ENCODE results near the gene D2HGDH.

D2HGDH gene

GRCh38 chr2:241726459-241726858 is 8.0 kb upstream of the D2HGDH start:
- Histone ChIP-seq H3K9me3 (no peaks in the 10 kb centered on the region), H3K27ac (no peak overlapping the region), H3K4me1 (no peaks in the 10 kb centered on the region), H3K27me3 (no peaks in the 10 kb centered on the region), H3K4me3 (no peak overlapping the region), H3K36me3 (peaks cover 29 to 69% (median 45%) of the 10 kb centered on the region in 3 donors)
- TF ChIP-seq CTCF (IDR thresholded peaks at IDR 0.05) = no peak
- no peak for DNase-seq
- intact Hi-C loops (cut with DNase I; ENCODE audit: low total_unique reads) = no loop called here

DNA sequence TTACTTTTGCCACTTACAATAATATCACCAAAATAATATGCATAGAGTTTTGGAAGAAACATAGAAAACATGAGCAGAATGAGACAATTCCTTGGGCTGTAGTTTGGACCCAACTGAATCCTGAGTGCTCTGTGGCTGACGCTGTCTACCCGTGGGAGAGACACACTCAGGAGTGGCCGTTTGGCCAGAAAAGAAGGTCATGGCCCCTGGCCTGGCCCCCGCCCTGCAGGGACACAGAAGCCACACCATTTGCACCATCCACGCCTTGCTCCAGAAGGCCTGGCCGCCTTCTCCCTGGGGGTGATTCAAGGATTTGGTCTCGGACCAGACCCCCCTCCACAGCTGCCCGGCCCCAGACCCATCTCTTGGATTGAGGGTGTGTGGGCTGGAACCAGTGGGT is 6.4 kb upstream of the D2HGDH start:
- intact Hi-C loops (cut with DNase I; ENCODE audit: low total_unique reads) = no loop called here
- no peak for DNase-seq
- TF ChIP-seq CTCF (IDR thresholded peaks at IDR 0.05) = no peak
- H3K4me3 ChIP-seq = no peak overlapping the region
- no peaks in the 10 kb centered on the region for H3K4me1 ChIP-seq
- H3K27me3 ChIP-seq = no peaks in the 10 kb centered on the region
- peaks cover 19 to 54% (median 34%) of the 10 kb centered on the region in 3 donors for H3K36me3 ChIP-seq
- H3K9me3 ChIP-seq = no peaks in the 10 kb centered on the region
- H3K27ac ChIP-seq = peak overlapping the region in 1 of 2 donors; percentile 21

DNA sequence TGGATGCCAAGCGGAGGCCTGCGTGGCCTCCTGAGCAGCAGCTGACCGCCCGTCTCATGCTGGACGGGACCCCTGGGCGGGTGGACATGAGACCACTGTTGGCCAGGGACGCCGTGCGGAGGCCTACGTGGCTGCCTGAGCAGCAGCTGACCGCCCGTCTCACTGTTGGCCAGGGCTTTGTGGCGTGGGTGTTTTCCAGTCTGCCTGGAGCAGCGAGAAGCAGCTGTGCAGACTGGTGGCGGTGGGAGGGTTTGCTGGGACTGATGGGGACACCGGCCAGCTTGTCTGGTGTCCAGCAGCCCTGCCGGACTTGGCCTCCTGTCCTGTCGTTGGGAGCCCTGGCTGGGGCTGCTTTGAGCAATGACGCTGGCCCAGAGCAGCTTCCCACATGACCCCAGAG is 5.8 kb upstream of the D2HGDH start:
- TF ChIP-seq CTCF (IDR thresholded peaks at IDR 0.05) = no peak
- DNase-seq = peak in 1 of 2 donors; percentile 50
- intact Hi-C loops (cut with DNase I; ENCODE audit: low total_unique reads) = no loop called here
- no peaks in the 10 kb centered on the region for H3K9me3 ChIP-seq
- H3K4me1 ChIP-seq = no peaks in the 10 kb centered on the region
- H3K27ac ChIP-seq = peak overlapping the region in 1 of 2 donors; percentile 21
- peaks cover 13 to 47% (median 28%) of the 10 kb centered on the region in 3 donors for H3K36me3 ChIP-seq
- no peaks in the 10 kb centered on the region for H3K27me3 ChIP-seq
- H3K4me3 ChIP-seq = no peak overlapping the region

DNA sequence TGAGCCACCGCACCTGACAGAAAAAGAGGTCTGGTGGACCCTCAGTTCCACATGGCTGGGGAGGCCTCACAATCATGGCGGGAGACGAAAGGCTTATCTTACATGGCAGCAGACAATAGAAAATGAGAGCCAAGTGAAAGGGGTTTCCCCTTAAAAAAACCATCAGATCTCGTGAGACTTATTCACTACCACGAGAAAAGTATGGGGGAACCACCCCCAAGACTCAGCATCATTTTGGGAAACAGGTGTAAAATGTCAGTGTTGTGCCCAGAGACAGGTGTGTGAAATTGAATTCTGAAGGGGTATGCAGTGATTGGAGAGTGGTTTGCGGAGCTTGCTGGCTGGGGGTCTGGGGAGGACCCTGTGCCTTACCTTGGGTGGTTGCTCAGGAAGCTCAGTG is 4.6 kb upstream of the D2HGDH start:
- Histone ChIP-seq H3K27ac (no peak overlapping the region), H3K36me3 (peaks cover 7 to 35% (median 15%) of the 10 kb centered on the region in 3 donors), H3K4me1 (peaks cover 0 to 5% (median 4%) of the 10 kb centered on the region in 4 donors), H3K4me3 (no peak overlapping the region), H3K9me3 (no peaks in the 10 kb centered on the region), H3K27me3 (no peaks in the 10 kb centered on the region)
- no peak for TF ChIP-seq CTCF (IDR thresholded peaks at IDR 0.05)
- DNase-seq = no peak
- intact Hi-C loops (cut with DNase I; ENCODE audit: low total_unique reads) = loop anchor here (5.0 kb wide), 1 partner anchor 43 kb away; the partner anchor contains the start of gene DTYMK

- H3K36me3 ChIP-seq = peaks cover 3 to 26% (median 8%) of the 10 kb centered on the region in 3 donors
- H3K27ac ChIP-seq = no peak overlapping the region
- H3K27me3 ChIP-seq = no peaks in the 10 kb centered on the region
- no peak for DNase-seq
- TF ChIP-seq CTCF (IDR thresholded peaks at IDR 0.05) = no peak
- no peak overlapping the region for H3K4me3 ChIP-seq
- intact Hi-C loops (cut with DNase I; ENCODE audit: low total_unique reads) = loop anchor here (5.0 kb wide), 1 partner anchor 43 kb away; the partner anchor contains the start of gene DTYMK
- H3K4me1 ChIP-seq = peaks cover 0 to 14% (median 9%) of the 10 kb centered on the region in 4 donors
- H3K9me3 ChIP-seq = no peaks in the 10 kb centered on the region
Measured at GRCh38 chr2:241730671-241731293, 3.6 kb upstream of the D2HGDH start.
